Loucy (cell line): ENCODE data around the gene PLA2G4D.

Source experiments
- H2AFZ ChIP-seq: fragments of 200-600 bp; sonication (generic); 2 replicates; pipeline ENCODE4 v1.6.0; 2016; ENCODE audit warnings: antibody characterized with exemption, mild to moderate bottlenecking, low read length, moderate library complexity
- H3F3A ChIP-seq: fragments of 200-600 bp; 2 replicates; pipeline ENCODE4 v1.6.0; 2016; ENCODE audit warnings: antibody characterized with exemption, low read depth, mild to moderate bottlenecking
- H3K27me3 ChIP-seq: fragments of 200-600 bp; sonication (generic); 2 replicates; pipeline ENCODE4 v1.6.1; 2014; ENCODE audit warnings: low read length, mild to moderate bottlenecking; ENCODE audit not compliant: insufficient read depth, poor library complexity, severe bottlenecking
- H3K36me3 ChIP-seq: fragments of 200-600 bp; sonication (generic); 2 replicates; pipeline ENCODE4 v1.6.1; 2016; ENCODE audit warnings: low read length; ENCODE audit not compliant: insufficient read depth
- H3K4me1 ChIP-seq: fragments of 200-600 bp; sonication (generic); 2 replicates; pipeline ENCODE4 v1.5.1; 2014; ENCODE audit warnings: low read length, mild to moderate bottlenecking; ENCODE audit not compliant: insufficient read depth, poor library complexity, severe bottlenecking
- H3K4me2 ChIP-seq: fragments of 200-600 bp; sonication (generic); 2 replicates; pipeline ENCODE4 v1.6.0; 2014; ENCODE audit warnings: antibody characterized with exemption, low read length, low read depth, mild to moderate bottlenecking; ENCODE audit not compliant: poor library complexity, severe bottlenecking
- H3K4me3 ChIP-seq: fragments of 200-600 bp; sonication (generic); 2 replicates; pipeline ENCODE4 v1.5.1; 2014; ENCODE audit warnings: low read length, mild to moderate bottlenecking, mixed read lengths; ENCODE audit not compliant: poor library complexity, severe bottlenecking
- H3K79me2 ChIP-seq: fragments of 200-600 bp; sonication (generic); 2 replicates; pipeline ENCODE4 v1.6.1; 2014; ENCODE audit warnings: low read length; ENCODE audit not compliant: insufficient read depth
- H3K9ac ChIP-seq: fragments of 200-600 bp; sonication (generic); 2 replicates; pipeline ENCODE4 v1.6.0; 2014; ENCODE audit warnings: mild to moderate bottlenecking, low read depth, low read length, moderate library complexity; ENCODE audit not compliant: poor library complexity, severe bottlenecking
- H3K9me2 ChIP-seq: fragments of 200-600 bp; sonication (generic); replicated peaks from 2 replicates; pipeline ENCODE4 v1.6.1; 2016; ENCODE audit warnings: low read depth, low read length, mixed read lengths
- H3K9me3 ChIP-seq: fragments of 200-600 bp; sonication (generic); 2 replicates; pipeline ENCODE4 v1.6.1; 2014; ENCODE audit warnings: mild to moderate bottlenecking, antibody characterized with exemption, low read length, low read depth; ENCODE audit not compliant: insufficient read depth
- H4K20me1 ChIP-seq: fragments of 200-600 bp; sonication (generic); 2 replicates; pipeline ENCODE4 v1.6.0; 2014; ENCODE audit warnings: antibody characterized with exemption, low read length, mild to moderate bottlenecking; ENCODE audit not compliant: insufficient read depth, poor library complexity, severe bottlenecking
- CTCF ChIP-seq: fragments of 200-600 bp; sonication (generic); conservative IDR thresholded peaks from 2 replicates; pipeline ENCODE4 v1.5.1; 2014; ENCODE audit warnings: mild to moderate bottlenecking, antibody characterized with exemption, low read length
- EZH2phosphoT487 ChIP-seq: fragments of 200-600 bp; IDR thresholded peaks from 2 replicates; pipeline ENCODE4 v1.6.1; 2018; ENCODE audit warnings: antibody characterized with exemption, mild to moderate bottlenecking, moderate library complexity, borderline replicate concordance

The PLA2G4D gene

GRCh38 chr15:42141246-42141645 lies 46.9 kb upstream of the PLA2G4D start:
- no peak overlapping the region for H3K4me2 ChIP-seq
- no peak overlapping the region for H3K9ac ChIP-seq
- no peaks in the 10 kb centered on the region for H3K4me1 ChIP-seq
- no peaks in the 10 kb centered on the region for H3K9me2 ChIP-seq
- no peaks in the 10 kb centered on the region for H3K79me2 ChIP-seq
- no peaks in the 10 kb centered on the region for H3K36me3 ChIP-seq
- H3K27me3 ChIP-seq, result no peaks in the 10 kb centered on the region
- H3K4me3 ChIP-seq, result no peak overlapping the region
- H4K20me1 ChIP-seq, result no peaks in the 10 kb centered on the region
- no peaks in the 10 kb centered on the region for H3F3A ChIP-seq
- H2AFZ ChIP-seq, result no peak overlapping the region
- H3K9me3 ChIP-seq, result no peaks in the 10 kb centered on the region
- TF ChIP-seq EZH2phosphoT487, result no peak
- TF ChIP-seq CTCF, result no peak

- H3F3A ChIP-seq, result no peaks in the 10 kb centered on the region
- no peak overlapping the region for H3K4me3 ChIP-seq
- H3K4me1 ChIP-seq, result no peaks in the 10 kb centered on the region
- H3K9me3 ChIP-seq, result no peaks in the 10 kb centered on the region
- H3K9ac ChIP-seq, result no peak overlapping the region
- no peaks in the 10 kb centered on the region for H3K27me3 ChIP-seq
- no peaks in the 10 kb centered on the region for H4K20me1 ChIP-seq
- H2AFZ ChIP-seq, result no peak overlapping the region
- no peaks in the 10 kb centered on the region for H3K9me2 ChIP-seq
- H3K79me2 ChIP-seq, result no peaks in the 10 kb centered on the region
- H3K4me2 ChIP-seq, result no peak overlapping the region
- TF ChIP-seq EZH2phosphoT487 (no peak), CTCF (no peak)
- H3K36me3 ChIP-seq, result no peaks in the 10 kb centered on the region
These were observed 46.2 kb upstream of the PLA2G4D start for GRCh38 chr15:42140383-42141070.

GRCh38 chr15:42139596-42139995 lies 45.2 kb upstream of the PLA2G4D start:
- Histone ChIP-seq H3K79me2 (no peaks in the 10 kb centered on the region), H3K4me1 (no peaks in the 10 kb centered on the region), H3F3A (no peaks in the 10 kb centered on the region), H3K9me2 (no peaks in the 10 kb centered on the region), H3K9me3 (no peaks in the 10 kb centered on the region), H3K9ac (no peak overlapping the region), H4K20me1 (no peaks in the 10 kb centered on the region), H2AFZ (no peak overlapping the region), H3K36me3 (no peaks in the 10 kb centered on the region), H3K4me3 (no peak overlapping the region), H3K27me3 (no peaks in the 10 kb centered on the region), H3K4me2 (no peak overlapping the region)
- no peak for TF ChIP-seq EZH2phosphoT487
- TF ChIP-seq CTCF, result no peak
